Prostate gland (tissue), 2 donors: ENCODE results near the gene IFNLR1. TPM values are rescaled to one million over a fixed set of nuclear protein-coding genes. Genes with fewer than 3 reads are reported as not detected.

Source experiments
- DNase-seq: peaks from one replicate; pipeline ENCODE4 v3.0.0-alpha.2; 2019; ENCODE audit warnings: low spot score
- H3K27ac ChIP-seq, 2 donors: fragments of 200-600 bp; sonication (generic); 2 replicates each; pipeline ENCODE4 v1.5.1; 2017 to 2019
- H3K27me3 ChIP-seq: fragments of 200-600 bp; sonication (generic); replicated peaks from 2 replicates; pipeline ENCODE4 v1.5.1; 2019; ENCODE audit not compliant: insufficient read depth
- H3K36me3 ChIP-seq, 2 donors: fragments of 200-600 bp; sonication (generic); 1 replicate in 1 of 2; 2 replicates in 1 of 2; pipeline versions ENCODE4 v1.5.1 to v1.8.1; 2017 to 2019
- H3K4me1 ChIP-seq: fragments of 200-600 bp; sonication (generic); replicated peaks from 2 replicates; pipeline ENCODE4 v1.5.1; 2019
- H3K4me3 ChIP-seq, 2 donors: fragments of 200-600 bp; sonication (generic); 2 replicates each; pipeline ENCODE4 v1.5.1; 2017 to 2019
- H3K9me3 ChIP-seq: fragments of 200-600 bp; sonication (generic); 2 replicates; pipeline ENCODE4 v1.5.1; 2017
- POLR2A ChIP-seq: fragments of 450-650 bp; IDR thresholded peaks from one replicate; pipeline ENCODE4 v1.6.1; 2016; ENCODE audit warnings: antibody characterized with exemption, mild to moderate bottlenecking
- POLR2AphosphoS5 ChIP-seq: sonication (generic); formaldehyde crosslinking; IDR thresholded peaks from one replicate; pipeline ENCODE4 v1.6.1; 2017; ENCODE audit warnings: antibody characterized with exemption
- whole genome bisulfite sequencing: methylation state at CpG from one replicate; pipeline ENCODE4 v1.1.5; 2018; 5-methylcytosine and 5-hydroxymethylcytosine counted together
- intact Hi-C: fragments of 100-400 bp; cut with DNase I; formaldehyde crosslinking; loops from one replicate; pipeline ENCODE4 v1.14.2; 2022
- total RNA-seq, 2 donors: library from RNA; depleted of rRNA; stranded (reverse); fragments of >200 nt; gene quantifications; one replicate each; pipeline ENCODE4 v1.1.0, GENCODE V29; 2016
- TF ChIP-seq, protein P1 (sequence below), 4 experiments: fragments of 200-600 bp in 2 of 4; fragments of 450-650 bp in 2 of 4; sonication (generic) in 2 of 4; IDR thresholded peaks; 1 replicate in 3 of 4; 2 replicates in 1 of 4; pipeline ENCODE4 v1.5.1; 2016 to 2019; ENCODE audit warnings: antibody characterized with exemption in 4 of 4, mild to moderate bottlenecking in 2 of 4, moderate library complexity in 2 of 4

Gene IFNLR1
- total RNA-seq, 2 donors from 2014 or later: 6.6 to 9.2 TPM

DNA sequence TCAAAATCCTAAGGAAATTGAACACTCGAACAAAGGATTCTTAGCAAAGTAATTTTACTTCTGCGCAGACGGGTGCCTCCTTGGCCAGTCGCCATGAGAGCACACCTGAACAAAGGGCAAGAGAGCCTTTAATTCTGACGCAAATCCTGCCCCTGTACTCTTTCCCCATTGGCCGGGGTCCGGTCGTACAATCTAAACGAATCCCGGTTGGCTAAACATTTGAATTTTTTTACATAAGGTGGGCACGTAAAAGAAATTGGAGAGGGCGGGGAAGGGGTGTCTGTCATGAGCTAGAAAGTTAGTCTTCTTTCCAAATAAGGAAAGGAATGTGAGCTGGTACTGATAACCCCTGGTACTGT, 35.9 kb downstream of the IFNLR1 start:
- 11% methylated on average over 12 of the region's 12 CpGs for WGBS

DNA sequence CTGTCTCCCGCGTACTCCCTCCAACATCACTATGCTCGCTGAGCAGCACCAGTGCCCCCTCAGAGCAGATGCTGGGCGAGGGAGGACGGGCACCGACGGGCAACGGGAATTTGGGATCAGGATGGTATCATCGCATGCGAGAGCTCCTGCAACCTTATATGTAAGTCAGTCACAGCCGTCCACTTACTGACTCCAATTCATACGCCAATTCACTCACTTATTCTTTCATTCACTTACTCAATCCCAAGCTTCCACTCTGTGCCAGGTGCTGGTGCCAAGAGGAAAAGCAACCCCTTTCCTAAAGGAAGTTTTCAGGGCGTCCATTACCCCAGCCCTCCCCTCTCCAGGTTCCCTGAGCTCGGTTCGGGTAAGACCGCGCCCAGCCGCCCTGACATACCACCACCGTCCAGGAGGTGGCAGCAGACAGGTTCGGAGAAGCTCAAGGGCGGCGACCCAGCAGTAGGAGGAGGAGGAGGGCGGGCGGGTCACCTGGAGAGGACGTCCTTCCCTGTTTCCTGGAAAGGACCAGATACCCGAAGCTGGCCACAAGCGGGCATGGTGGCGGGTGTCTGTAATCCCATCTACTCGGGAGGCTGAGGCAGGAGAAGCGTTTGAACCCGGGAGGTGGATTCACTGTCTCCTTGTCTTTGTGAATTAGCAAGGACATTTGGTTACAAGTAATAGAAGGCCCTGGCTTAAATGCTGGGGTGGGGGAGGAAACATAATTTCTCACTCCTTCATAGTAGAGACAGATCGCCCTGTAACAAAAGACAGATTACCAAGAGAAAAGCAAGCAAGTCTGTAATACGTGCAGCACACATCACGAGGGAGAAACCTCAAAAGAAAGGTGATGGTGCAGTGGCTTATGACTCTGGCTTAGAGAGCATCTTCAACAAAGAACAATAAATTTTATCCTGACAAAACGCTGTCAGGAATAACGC, 36.6 kb downstream of the IFNLR1 start:
- no peaks in the 10 kb centered on the region for H3K4me1 ChIP-seq
- H3K27ac ChIP-seq: peak overlapping the region; percentile 55
- H3K9me3 ChIP-seq: no peaks in the 10 kb centered on the region
- DNase-seq: peak; percentile 94
- H3K27me3 ChIP-seq: no peaks in the 10 kb centered on the region
- WGBS: 18% methylated on average over 36 of the region's 36 CpGs
- intact Hi-C loops: no loop called here
- H3K4me3 ChIP-seq: no peak overlapping the region
- no peaks in the 10 kb centered on the region for H3K36me3 ChIP-seq
- TF ChIP-seq POLR2A (no peak), POLR2AphosphoS5 (peak; percentile 54)
- TF ChIP-seq, protein P1, sequence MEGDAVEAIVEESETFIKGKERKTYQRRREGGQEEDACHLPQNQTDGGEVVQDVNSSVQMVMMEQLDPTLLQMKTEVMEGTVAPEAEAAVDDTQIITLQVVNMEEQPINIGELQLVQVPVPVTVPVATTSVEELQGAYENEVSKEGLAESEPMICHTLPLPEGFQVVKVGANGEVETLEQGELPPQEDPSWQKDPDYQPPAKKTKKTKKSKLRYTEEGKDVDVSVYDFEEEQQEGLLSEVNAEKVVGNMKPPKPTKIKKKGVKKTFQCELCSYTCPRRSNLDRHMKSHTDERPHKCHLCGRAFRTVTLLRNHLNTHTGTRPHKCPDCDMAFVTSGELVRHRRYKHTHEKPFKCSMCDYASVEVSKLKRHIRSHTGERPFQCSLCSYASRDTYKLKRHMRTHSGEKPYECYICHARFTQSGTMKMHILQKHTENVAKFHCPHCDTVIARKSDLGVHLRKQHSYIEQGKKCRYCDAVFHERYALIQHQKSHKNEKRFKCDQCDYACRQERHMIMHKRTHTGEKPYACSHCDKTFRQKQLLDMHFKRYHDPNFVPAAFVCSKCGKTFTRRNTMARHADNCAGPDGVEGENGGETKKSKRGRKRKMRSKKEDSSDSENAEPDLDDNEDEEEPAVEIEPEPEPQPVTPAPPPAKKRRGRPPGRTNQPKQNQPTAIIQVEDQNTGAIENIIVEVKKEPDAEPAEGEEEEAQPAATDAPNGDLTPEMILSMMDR (IDR thresholded peaks at IDR 0.05): peak; percentile 84 to 94 (median 88)

More for the DNA sequence above, 35.9 kb downstream of the IFNLR1 start:
- Histone ChIP-seq H3K4me1 (no peaks in the 10 kb centered on the region), H3K27ac (peak overlapping the region; percentile 55 to 56), H3K4me3 (no peak overlapping the region), H3K36me3 (no peaks in the 10 kb centered on the region), H3K27me3 (no peaks in the 10 kb centered on the region), H3K9me3 (no peaks in the 10 kb centered on the region)
- TF ChIP-seq POLR2A: no peak
- TF ChIP-seq, protein P1 (IDR thresholded peaks at IDR 0.05): no peak
- peak; percentile 56 for TF ChIP-seq POLR2AphosphoS5
- DNase-seq: peak; percentile 74
- intact Hi-C loops: no loop called here

DNA sequence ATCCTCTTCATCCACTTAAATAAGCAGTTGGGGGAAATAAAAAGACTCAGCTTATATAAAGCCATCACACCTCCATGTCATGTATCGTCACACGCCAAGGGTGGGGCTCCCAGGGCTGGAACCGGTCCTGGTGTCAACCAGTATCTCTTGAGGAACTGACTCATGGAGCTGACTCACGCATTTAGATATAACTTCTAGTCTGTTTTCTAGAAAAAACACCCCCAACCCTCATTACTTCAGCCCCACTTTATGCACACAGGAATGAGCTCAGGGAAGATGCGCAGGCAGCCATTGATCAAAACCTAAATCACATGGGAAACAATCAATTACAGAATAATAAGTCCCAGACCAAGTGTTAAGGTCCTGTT, 37.2 kb downstream of the IFNLR1 start:
- TF ChIP-seq POLR2AphosphoS5: no peak
- TF ChIP-seq POLR2A: no peak
- TF ChIP-seq, protein P1 (IDR thresholded peaks at IDR 0.05): no peak
- WGBS: 70% methylated on average over 5 of the region's 5 CpGs
- H3K4me1 ChIP-seq: no peaks in the 10 kb centered on the region
- no peak overlapping the region for H3K27ac ChIP-seq
- H3K36me3 ChIP-seq: no peaks in the 10 kb centered on the region
- H3K27me3 ChIP-seq: no peaks in the 10 kb centered on the region
- no peak for DNase-seq
- H3K9me3 ChIP-seq: no peaks in the 10 kb centered on the region
- intact Hi-C loops: no loop called here
- H3K4me3 ChIP-seq: no peak overlapping the region

DNA sequence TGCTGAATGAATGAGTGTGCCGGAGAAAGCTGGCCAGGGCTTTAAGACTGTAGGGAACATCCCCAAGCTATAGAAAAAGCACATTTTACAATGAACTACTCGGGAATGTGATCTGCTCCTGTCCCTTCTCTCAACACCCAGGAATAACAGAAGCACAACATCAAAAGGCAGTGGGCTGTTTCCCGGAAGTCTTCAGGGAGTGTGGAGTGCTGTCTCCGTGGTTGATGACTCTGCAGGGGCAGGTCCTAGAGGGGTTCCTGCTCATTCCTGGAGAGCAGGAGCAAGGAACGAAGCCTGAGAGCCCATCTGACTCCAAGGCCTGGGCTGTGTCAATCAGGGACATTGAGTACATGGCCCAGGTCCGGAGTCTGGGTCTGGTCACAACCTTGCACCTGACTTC, 39.3 kb downstream of the IFNLR1 start:
- H3K27ac ChIP-seq: no peak overlapping the region
- peaks cover 4% of the 10 kb centered on the region for H3K4me1 ChIP-seq
- no peaks in the 10 kb centered on the region for H3K9me3 ChIP-seq
- TF ChIP-seq, protein P1 (IDR thresholded peaks at IDR 0.05): no peak
- TF ChIP-seq POLR2A: no peak
- no peak for TF ChIP-seq POLR2AphosphoS5
- no peaks in the 10 kb centered on the region for H3K27me3 ChIP-seq
- H3K4me3 ChIP-seq: no peak overlapping the region
- DNase-seq: no peak
- WGBS: 74% methylated on average over 6 of the region's 6 CpGs
- H3K36me3 ChIP-seq: no peaks in the 10 kb centered on the region
- intact Hi-C loops: no loop called here

DNA sequence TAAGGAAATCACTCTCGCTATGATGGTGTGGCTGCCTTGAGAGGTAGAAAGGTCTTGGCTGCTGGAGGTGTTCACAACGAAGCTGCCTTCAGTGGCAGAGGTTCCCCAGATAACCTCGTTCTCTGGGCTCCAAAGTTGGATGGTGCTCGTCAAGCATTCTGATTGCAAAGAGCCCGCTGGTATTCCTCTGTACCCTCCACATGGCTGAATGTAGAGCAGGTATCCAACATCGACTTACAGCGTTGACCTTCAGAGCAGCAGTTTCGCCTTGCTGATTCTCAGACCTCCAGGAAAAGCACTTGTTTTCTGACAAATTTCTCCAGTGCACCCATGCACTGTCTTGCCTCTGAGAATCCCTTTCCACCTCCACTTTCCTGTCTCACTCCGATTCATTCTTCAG, 39.9 kb downstream of the IFNLR1 start:
- Histone ChIP-seq H3K4me1 (peaks cover 4% of the 10 kb centered on the region), H3K9me3 (no peaks in the 10 kb centered on the region), H3K4me3 (no peak overlapping the region), H3K27ac (no peak overlapping the region), H3K27me3 (no peaks in the 10 kb centered on the region), H3K36me3 (no peaks in the 10 kb centered on the region)
- intact Hi-C loops: no loop called here
- WGBS: 97% methylated on average over 9 of the region's 9 CpGs
- no peak for TF ChIP-seq POLR2AphosphoS5
- no peak for TF ChIP-seq POLR2A
- TF ChIP-seq, protein P1 (IDR thresholded peaks at IDR 0.05): no peak
- DNase-seq: no peak
